ENCODE results near the gene CTTN. TPM values are rescaled to one million over a fixed set of nuclear protein-coding genes. Genes with fewer than 3 reads are reported as not detected.

Gene CTTN
- total and polyA plus RNA-seq, 9 of the 15 experiments (the other 6 are each of a cell fraction or from before 2014, with no cell fraction given), result 9.9 to 158 (median 99.7) TPM

DNA sequence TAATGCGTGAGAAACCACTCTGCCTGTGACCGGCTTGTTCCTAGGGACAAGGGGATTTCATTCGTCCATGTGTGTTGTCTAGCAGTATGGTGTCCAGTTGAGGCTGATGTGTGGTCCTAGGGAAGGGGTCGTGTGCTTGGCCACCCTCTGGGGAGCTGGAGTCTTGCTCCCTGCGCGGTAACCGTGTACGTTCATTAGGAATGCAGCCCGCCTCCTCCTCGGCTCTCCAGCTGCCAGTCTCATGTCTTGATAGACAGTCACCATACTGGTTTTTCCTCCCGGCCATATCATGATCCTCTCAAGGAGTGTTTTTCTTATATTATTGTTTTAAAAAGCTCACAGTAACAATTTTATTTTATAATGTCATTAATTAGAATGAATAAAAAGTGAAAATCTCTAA is 5.9 kb downstream of the CTTN start:
- POLR2A ChIA-PET, result interaction anchor here (1.9 kb wide), 2 partner anchors 12 to 15 kb away, joined by 6 to 7 read pairs; no protein-coding TSS in a partner anchor
- intact Hi-C loops (cut with micrococcal nuclease), result no loop called here
- no peaks in the 10 kb centered on the region; the same call in 1 of the 2 replicates for H3K9me3 ChIP-seq (replicated peaks; ENCODE audit: control insufficient read depth, insufficient read depth, low read depth, low read length)
- no peak overlapping the region for H2AFZ ChIP-seq (ENCODE audit: low read depth, low read length)
- H3K27ac ChIP-seq (ENCODE audit: extremely low read depth, low read depth, low read length), result no peak overlapping the region; the same call in 2 of the 3 replicates
- TF ChIP-seq ZNF764 (CRISPR knock-in tag; IDR thresholded peaks at IDR 0.05; ENCODE audit: low read depth) (no peak), SOX6 (IDR thresholded peaks at IDR 0.05) (no peak), SIX5 (IDR thresholded peaks at IDR 0.05; ENCODE audit: borderline replicate concordance in 1 of 2, insufficient read depth in 1 of 2, low read depth in 1 of 2, low read length in 2 of 2) (no peak), ZNF165 (CRISPR knock-in tag; IDR thresholded peaks at IDR 0.05; ENCODE audit: borderline replicate concordance) (no peak), CCAR2 (IDR thresholded peaks at IDR 0.05; ENCODE audit: low read depth, low read length) (no peak), POLR3A (IDR thresholded peaks at IDR 0.05; ENCODE audit: borderline replicate concordance, extremely low read depth, insufficient read depth, insufficient read length) (no peak), SREBF2 (CRISPR knock-in tag; IDR thresholded peaks at IDR 0.05) (no peak), ZC3H4 (CRISPR knock-in tag; IDR thresholded peaks at IDR 0.05; ENCODE audit: borderline replicate concordance) (no peak), SRSF1 (IDR thresholded peaks at IDR 0.05; ENCODE audit: low read depth, low read length) (no peak), ZNF143 (CRISPR knock-in tag; IDR thresholded peaks at IDR 0.05) (no peak), NONO (IDR thresholded peaks at IDR 0.05; ENCODE audit: low read depth in 2 of 2, low read length in 1 of 2) (no peak), ZNF239 (CRISPR knock-in tag; IDR thresholded peaks at IDR 0.05) (no peak), ZFP36 (IDR thresholded peaks at IDR 0.05; ENCODE audit: low read depth, low read length, partially characterized antibody) (no peak)
- TF ChIP-seq, protein P1, sequence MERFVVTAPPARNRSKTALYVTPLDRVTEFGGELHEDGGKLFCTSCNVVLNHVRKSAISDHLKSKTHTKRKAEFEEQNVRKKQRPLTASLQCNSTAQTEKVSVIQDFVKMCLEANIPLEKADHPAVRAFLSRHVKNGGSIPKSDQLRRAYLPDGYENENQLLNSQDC (CRISPR knock-in tag; IDR thresholded peaks at IDR 0.05), result no peak
- TF ChIP-seq, protein P2, sequence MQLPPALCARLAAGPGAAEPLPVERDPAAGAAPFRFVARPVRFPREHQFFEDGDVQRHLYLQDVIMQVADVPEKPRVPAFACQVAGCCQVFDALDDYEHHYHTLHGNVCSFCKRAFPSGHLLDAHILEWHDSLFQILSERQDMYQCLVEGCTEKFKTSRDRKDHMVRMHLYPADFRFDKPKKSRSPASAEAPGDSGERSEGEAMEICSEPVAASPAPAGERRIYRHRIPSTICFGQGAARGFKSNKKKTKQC (CRISPR knock-in tag; IDR thresholded peaks at IDR 0.05), result no peak
- TF ChIP-seq, protein P3, sequence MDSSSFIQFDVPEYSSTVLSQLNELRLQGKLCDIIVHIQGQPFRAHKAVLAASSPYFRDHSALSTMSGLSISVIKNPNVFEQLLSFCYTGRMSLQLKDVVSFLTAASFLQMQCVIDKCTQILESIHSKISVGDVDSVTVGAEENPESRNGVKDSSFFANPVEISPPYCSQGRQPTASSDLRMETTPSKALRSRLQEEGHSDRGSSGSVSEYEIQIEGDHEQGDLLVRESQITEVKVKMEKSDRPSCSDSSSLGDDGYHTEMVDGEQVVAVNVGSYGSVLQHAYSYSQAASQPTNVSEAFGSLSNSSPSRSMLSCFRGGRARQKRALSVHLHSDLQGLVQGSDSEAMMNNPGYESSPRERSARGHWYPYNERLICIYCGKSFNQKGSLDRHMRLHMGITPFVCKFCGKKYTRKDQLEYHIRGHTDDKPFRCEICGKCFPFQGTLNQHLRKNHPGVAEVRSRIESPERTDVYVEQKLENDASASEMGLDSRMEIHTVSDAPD (CRISPR knock-in tag; IDR thresholded peaks at IDR 0.05), result no peak
- TF ChIP-seq, protein P4, sequence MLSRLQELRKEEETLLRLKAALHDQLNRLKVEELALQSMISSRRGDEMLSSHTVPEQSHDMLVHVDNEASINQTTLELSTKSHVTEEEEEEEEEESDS (CRISPR knock-in tag; IDR thresholded peaks at IDR 0.05), result no peak
- no peak for DNase-seq (ENCODE audit: extremely low read depth in 1 of 4, low spot score in 3 of 4)
- no peak overlapping the region for H3K4me2 ChIP-seq (ENCODE audit: insufficient read depth, low read length)
- ATAC-seq, result no peak
- FAIRE-seq, result no peak
- H3K4me3 ChIP-seq, result no peak overlapping the region
- no peaks in the 10 kb centered on the region for H3K27me3 ChIP-seq (ENCODE audit: control insufficient read depth in 2 of 2, insufficient read depth in 2 of 2, low read length in 2 of 2)
- CTCF ChIA-PET (ENCODE audit: low intra/inter-chr PET ratio), result no interaction called here
- peaks cover 15 to 19% of the 10 kb centered on the region in 2 experiments; a peak in 4 of 5 replicates for H3K4me1 ChIP-seq (replicated peaks in 1 of 2; ENCODE audit: control insufficient read depth in 2 of 2, insufficient read depth in 2 of 2, low read length in 2 of 2)
- no TSS peak for BruUV-seq (replicated peaks)
- H3K9me1 ChIP-seq (ENCODE audit: control insufficient read depth, insufficient read depth, low read length), result no peaks in the 10 kb centered on the region
- H3K9ac ChIP-seq (ENCODE audit: insufficient read depth in 1 of 2, low read depth in 2 of 2, low read length in 2 of 2), result peak overlapping the region in 1 of 2 experiments; percentile 56; a peak in 1 of 4 replicates
- peaks cover 58% of the 10 kb centered on the region for H3K79me2 ChIP-seq (ENCODE audit: control insufficient read depth, insufficient read depth, low read length)
- in situ Hi-C loops (cut with MboI), result no loop called here
- WGBS (ENCODE audit: insufficient coverage, low coverage, missing lambda C conversion rate), result 89% methylated on average over 11 of the region's 11 CpGs
- peaks cover 67% of the 10 kb centered on the region; the same call in 2 of the 3 replicates for H3K36me3 ChIP-seq (ENCODE audit: control insufficient read depth, insufficient read depth, low read length)
- H4K20me1 ChIP-seq (replicated peaks; ENCODE audit: control insufficient read depth, insufficient read depth, low read length), result peaks cover 24% of the 10 kb centered on the region; the same call in 1 of the 2 replicates

Measured in K562 (cell line).